ENCODE data around the gene SMG5.

DNA sequence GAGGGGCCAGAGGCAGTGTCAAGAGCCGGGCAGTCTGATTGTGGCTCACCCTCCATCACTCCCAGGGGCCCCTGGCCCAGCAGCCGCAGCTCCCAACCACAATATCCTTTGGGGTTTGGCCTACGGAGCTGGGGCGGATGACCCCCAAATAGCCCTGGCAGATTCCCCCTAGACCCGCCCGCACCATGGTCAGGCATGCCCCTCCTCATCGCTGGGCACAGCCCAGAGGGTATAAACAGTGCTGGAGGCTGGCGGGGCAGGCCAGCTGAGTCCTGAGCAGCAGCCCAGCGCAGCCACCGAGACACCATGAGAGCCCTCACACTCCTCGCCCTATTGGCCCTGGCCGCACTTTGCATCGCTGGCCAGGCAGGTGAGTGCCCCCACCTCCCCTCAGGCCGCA, 40.7 kb downstream of the SMG5 start, which contains the start of gene BGLAP:
- TF ChIP-seq, protein P1, sequence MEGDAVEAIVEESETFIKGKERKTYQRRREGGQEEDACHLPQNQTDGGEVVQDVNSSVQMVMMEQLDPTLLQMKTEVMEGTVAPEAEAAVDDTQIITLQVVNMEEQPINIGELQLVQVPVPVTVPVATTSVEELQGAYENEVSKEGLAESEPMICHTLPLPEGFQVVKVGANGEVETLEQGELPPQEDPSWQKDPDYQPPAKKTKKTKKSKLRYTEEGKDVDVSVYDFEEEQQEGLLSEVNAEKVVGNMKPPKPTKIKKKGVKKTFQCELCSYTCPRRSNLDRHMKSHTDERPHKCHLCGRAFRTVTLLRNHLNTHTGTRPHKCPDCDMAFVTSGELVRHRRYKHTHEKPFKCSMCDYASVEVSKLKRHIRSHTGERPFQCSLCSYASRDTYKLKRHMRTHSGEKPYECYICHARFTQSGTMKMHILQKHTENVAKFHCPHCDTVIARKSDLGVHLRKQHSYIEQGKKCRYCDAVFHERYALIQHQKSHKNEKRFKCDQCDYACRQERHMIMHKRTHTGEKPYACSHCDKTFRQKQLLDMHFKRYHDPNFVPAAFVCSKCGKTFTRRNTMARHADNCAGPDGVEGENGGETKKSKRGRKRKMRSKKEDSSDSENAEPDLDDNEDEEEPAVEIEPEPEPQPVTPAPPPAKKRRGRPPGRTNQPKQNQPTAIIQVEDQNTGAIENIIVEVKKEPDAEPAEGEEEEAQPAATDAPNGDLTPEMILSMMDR (IDR thresholded peaks at IDR 0.05) = no peak
- no peak for TF ChIP-seq POLR2A (IDR thresholded peaks at IDR 0.05)

Measured in thyroid gland (tissue), 4 donors.